Naive thymus-derived CD4-positive, alpha-beta T cell (primary cell): ENCODE measurements around the gene GMDS. TPM values are rescaled to one million over a fixed set of nuclear protein-coding genes. Genes with fewer than 3 reads are reported as not detected.

Source experiments
- ATAC-seq: fragments of 150-1000 bp; cut with Tn5 transposase; 2 replicates; pipeline ENCODE4 v1.10.0; 2021; ENCODE audit warnings: mild to moderate bottlenecking, moderate library complexity
- CTCF ChIA-PET: fragments of 350-600 bp; sonication (Branson Sonifier 250); formaldehyde crosslinking; loops from one replicate; lab custom pipeline; 2021; ENCODE audit warnings: antibody characterized with exemption; lab: Charles Lee
- POLR2A ChIA-PET: fragments of 350-600 bp; sonication (Branson Sonifier 250); formaldehyde crosslinking; loops from one replicate; lab custom pipeline; 2021; ENCODE audit warnings: antibody characterized with exemption, inconsistent platforms; lab: Charles Lee
- DNase-seq, 9 donors: peaks; one replicate each; pipeline versions ENCODE4 v3.0.0 to v3.0.0-alpha.2; 2020 to 2022; ENCODE audit warnings: mixed read lengths in 1 of 9
- H3K27ac ChIP-seq: one replicate; pipeline ENCODE4 v1.7.0; 2013; ENCODE audit warnings: mild to moderate bottlenecking, low read depth, low read length, moderate library complexity
- H3K27me3 ChIP-seq, 2 donors: one replicate each; pipeline ENCODE4 v1.7.0; 2013; ENCODE audit warnings: low read length in 2 of 2, mild to moderate bottlenecking in 2 of 2, moderate library complexity in 2 of 2; ENCODE audit not compliant: control insufficient read depth in 2 of 2, insufficient read depth in 2 of 2
- H3K36me3 ChIP-seq, 3 experiments: 1 replicate in 2 of 3; 2 replicates in 1 of 3; pipeline ENCODE4 v1.7.0; 2013; ENCODE audit warnings: low read length in 3 of 3, mild to moderate bottlenecking in 3 of 3, moderate library complexity in 1 of 3; ENCODE audit not compliant: insufficient read depth in 3 of 3, control insufficient read depth in 2 of 3
- H3K4me1 ChIP-seq, 2 donors: one replicate each; pipeline ENCODE4 v1.7.0; 2013; ENCODE audit warnings: low read length in 2 of 2, mild to moderate bottlenecking in 2 of 2, moderate library complexity in 1 of 2; ENCODE audit not compliant: control insufficient read depth in 2 of 2, insufficient read depth in 2 of 2
- H3K4me3 ChIP-seq: 2 replicates; pipeline ENCODE4 v1.7.0; 2013; ENCODE audit warnings: mild to moderate bottlenecking, low read length
- H3K9me3 ChIP-seq, 3 experiments: 1 replicate in 2 of 3; 2 replicates in 1 of 3; pipeline ENCODE4 v1.7.0; 2013; ENCODE audit warnings: low read length in 3 of 3; ENCODE audit not compliant: control insufficient read depth in 2 of 3
- H3K27ac Mint-ChIP-seq, 9 donors: one replicate each; pipeline ENCODE4 v1.8.0; 2020 to 2022; ENCODE audit warnings: mixed read lengths in 9 of 9, mild to moderate bottlenecking in 8 of 9, moderate library complexity in 5 of 9, inconsistent platforms in 2 of 9
- H3K27me3 Mint-ChIP-seq, 5 donors: one replicate each; pipeline ENCODE4 v1.8.0; 2021 to 2022; ENCODE audit warnings: mixed read lengths in 5 of 5, mild to moderate bottlenecking in 1 of 5
- H3K36me3 Mint-ChIP-seq, 5 donors: one replicate each; pipeline ENCODE4 v1.8.0; 2020 to 2022; ENCODE audit warnings: mixed read lengths in 5 of 5, mild to moderate bottlenecking in 3 of 5, inconsistent platforms in 1 of 5
- H3K4me1 Mint-ChIP-seq, 7 donors: one replicate each; pipeline ENCODE4 v1.8.0; 2020 to 2022; ENCODE audit warnings: mixed read lengths in 7 of 7, mild to moderate bottlenecking in 3 of 7, inconsistent platforms in 1 of 7
- H3K4me3 Mint-ChIP-seq, 10 donors: one replicate each; pipeline ENCODE4 v1.8.0; 2020 to 2022; ENCODE audit warnings: mild to moderate bottlenecking in 10 of 10, mixed read lengths in 10 of 10, moderate library complexity in 6 of 10, inconsistent platforms in 2 of 10
- H3K9me3 Mint-ChIP-seq, 11 donors: one replicate each; pipeline ENCODE4 v1.8.0; 2020 to 2022; ENCODE audit warnings: mixed read lengths in 11 of 11, mild to moderate bottlenecking in 4 of 11, inconsistent platforms in 1 of 11, moderate library complexity in 1 of 11
- intact Hi-C, 2 donors: fragments of 100-400 bp; cut with micrococcal nuclease; formaldehyde crosslinking; loops; one replicate each; pipeline ENCODE4 v1.15.1; 2023
- polyA plus RNA-seq, 2 donors: library from polyadenylated mRNA; unstranded; fragments of 300-500 nt; fragmentation: Illumina TruSeq; gene quantifications; one replicate each; pipeline ENCODE4 v1.2.3, GENCODE V29; 2021
- total RNA-seq, 6 experiments: library from RNA in 5 of 6; stranded (reverse) in 5 of 6; gene quantifications; 1 replicate in 5 of 6; 2 replicates in 1 of 6; pipeline ENCODE4 v1.2.3 and lab custom pipeline; 2021 to 2026

Gene GMDS
- total and polyA plus RNA-seq, 7 experiments from 2014 or later = 12.7 to 33.9 (median 18.3) TPM

GRCh38 chr6:1789092-1789491 lies 456.3 kb downstream of the GMDS start:
- Histone ChIP-seq H3K9me3 (no peaks in the 10 kb centered on the region), H3K36me3 (peaks cover 0 to 4% (median 0%) of the 10 kb centered on the region in 3 experiments), H3K4me1 (no peaks in the 10 kb centered on the region), H3K4me3 (no peak overlapping the region), H3K27ac (no peak overlapping the region), H3K27me3 (no peaks in the 10 kb centered on the region)
- ATAC-seq (no peak), DNase-seq (no peak)
- Mint-ChIP-seq H3K36me3 (peaks cover 0 to 20% (median 5%) of the 10 kb centered on the region in 5 donors), H3K4me1 (peaks cover 0 to 2% (median 0%) of the 10 kb centered on the region in 7 donors), H3K9me3 (no peaks in the 10 kb centered on the region), H3K27ac (peak overlapping the region in 1 of 9 donors; percentile 32), H3K4me3 (no peak overlapping the region), H3K27me3 (no peaks in the 10 kb centered on the region)
- intact Hi-C loops = no loop called here
- ChIA-PET POLR2A (no interaction called here), CTCF (no interaction called here)

- Histone ChIP-seq H3K27me3 (no peaks in the 10 kb centered on the region), H3K9me3 (no peaks in the 10 kb centered on the region), H3K4me3 (no peak overlapping the region), H3K36me3 (peaks cover 0 to 4% (median 0%) of the 10 kb centered on the region in 3 experiments), H3K4me1 (no peaks in the 10 kb centered on the region), H3K27ac (no peak overlapping the region)
- ATAC-seq = no peak
- intact Hi-C loops = no loop called here
- H3K27me3 Mint-ChIP-seq = no peaks in the 10 kb centered on the region
- H3K36me3 Mint-ChIP-seq = peaks cover 0 to 17% (median 2%) of the 10 kb centered on the region in 5 donors
- H3K27ac Mint-ChIP-seq = no peak overlapping the region
- H3K9me3 Mint-ChIP-seq = no peaks in the 10 kb centered on the region
- H3K4me1 Mint-ChIP-seq = peaks cover 0 to 2% (median 0%) of the 10 kb centered on the region in 7 donors
- ChIA-PET POLR2A (no interaction called here), CTCF (no interaction called here)
- no peak overlapping the region for H3K4me3 Mint-ChIP-seq
- no peak for DNase-seq
Observed at GRCh38 chr6:1787894-1788293, 457.5 kb downstream of the GMDS start.

- Mint-ChIP-seq H3K27me3 (no peaks in the 10 kb centered on the region), H3K27ac (no peak overlapping the region), H3K36me3 (peaks cover 0 to 11% (median 0%) of the 10 kb centered on the region in 5 donors), H3K4me1 (peaks cover 0 to 2% (median 0%) of the 10 kb centered on the region in 7 donors), H3K4me3 (no peak overlapping the region), H3K9me3 (no peaks in the 10 kb centered on the region)
- H3K27ac ChIP-seq = no peak overlapping the region
- intact Hi-C loops = no loop called here
- POLR2A ChIA-PET = no interaction called here
- DNase-seq = no peak
- CTCF ChIA-PET = no interaction called here
- H3K4me3 ChIP-seq = no peak overlapping the region
- peaks cover 0 to 4% (median 0%) of the 10 kb centered on the region in 3 experiments for H3K36me3 ChIP-seq
- ATAC-seq = no peak
- no peaks in the 10 kb centered on the region for H3K4me1 ChIP-seq
- no peaks in the 10 kb centered on the region for H3K9me3 ChIP-seq
- no peaks in the 10 kb centered on the region for H3K27me3 ChIP-seq
Observed at GRCh38 chr6:1786455-1787453, 458.7 kb downstream of the GMDS start.

GRCh38 chr6:1784422-1784884 lies 461.0 kb downstream of the GMDS start:
- Histone ChIP-seq H3K9me3 (no peaks in the 10 kb centered on the region), H3K4me1 (no peaks in the 10 kb centered on the region), H3K4me3 (no peak overlapping the region), H3K27ac (no peak overlapping the region), H3K36me3 (peaks cover 0 to 4% (median 0%) of the 10 kb centered on the region in 3 experiments), H3K27me3 (no peaks in the 10 kb centered on the region)
- no peak overlapping the region for H3K27ac Mint-ChIP-seq
- H3K4me3 Mint-ChIP-seq = no peak overlapping the region
- DNase-seq = no peak
- CTCF ChIA-PET = no interaction called here
- no peaks in the 10 kb centered on the region for H3K9me3 Mint-ChIP-seq
- peaks cover 0 to 15% (median 4%) of the 10 kb centered on the region in 5 donors for H3K36me3 Mint-ChIP-seq
- intact Hi-C loops = no loop called here
- no peak for ATAC-seq
- POLR2A ChIA-PET = no interaction called here
- no peaks in the 10 kb centered on the region for H3K4me1 Mint-ChIP-seq
- H3K27me3 Mint-ChIP-seq = no peaks in the 10 kb centered on the region

GRCh38 chr6:1781817-1782184 lies 463.6 kb downstream of the GMDS start:
- Histone ChIP-seq H3K27ac (no peak overlapping the region), H3K36me3 (peaks cover 0 to 4% (median 0%) of the 10 kb centered on the region in 3 experiments), H3K9me3 (no peaks in the 10 kb centered on the region), H3K4me1 (no peaks in the 10 kb centered on the region), H3K27me3 (no peaks in the 10 kb centered on the region), H3K4me3 (no peak overlapping the region)
- H3K4me3 Mint-ChIP-seq = no peak overlapping the region
- CTCF ChIA-PET = interaction anchor here (0.7 kb wide), 1 partner anchor 115 kb away, joined by 3 read pairs; no protein-coding TSS in a partner anchor
- POLR2A ChIA-PET = no interaction called here
- intact Hi-C loops = no loop called here
- no peak for ATAC-seq
- peaks cover 0 to 16% (median 5%) of the 10 kb centered on the region in 5 donors for H3K36me3 Mint-ChIP-seq
- peaks cover 0 to 5% (median 0%) of the 10 kb centered on the region in 7 donors for H3K4me1 Mint-ChIP-seq
- H3K27ac Mint-ChIP-seq = no peak overlapping the region
- no peak for DNase-seq
- no peaks in the 10 kb centered on the region for H3K27me3 Mint-ChIP-seq
- no peaks in the 10 kb centered on the region for H3K9me3 Mint-ChIP-seq

GRCh38 chr6:1781152-1781816 lies 464.1 kb downstream of the GMDS start:
- Mint-ChIP-seq H3K9me3 (no peaks in the 10 kb centered on the region), H3K4me3 (peak overlapping the region in 1 of 10 donors; percentile 2), H3K36me3 (peaks cover 0 to 18% (median 5%) of the 10 kb centered on the region in 5 donors), H3K27ac (no peak overlapping the region), H3K27me3 (no peaks in the 10 kb centered on the region), H3K4me1 (peaks cover 0 to 5% (median 0%) of the 10 kb centered on the region in 7 donors)
- no peaks in the 10 kb centered on the region for H3K9me3 ChIP-seq
- POLR2A ChIA-PET = interaction anchor here (1.2 kb wide), 1 partner anchor 9 kb away, joined by 3 read pairs; no protein-coding TSS in a partner anchor
- no peak overlapping the region for H3K4me3 ChIP-seq
- intact Hi-C loops = no loop called here
- no peak for DNase-seq
- ATAC-seq = no peak
- H3K27me3 ChIP-seq = no peaks in the 10 kb centered on the region
- H3K36me3 ChIP-seq = peaks cover 0 to 4% (median 0%) of the 10 kb centered on the region in 3 experiments
- CTCF ChIA-PET = interaction anchor here (0.7 kb wide), 1 partner anchor 114 kb away, joined by 3 read pairs; no protein-coding TSS in a partner anchor
- H3K4me1 ChIP-seq = no peaks in the 10 kb centered on the region
- no peak overlapping the region for H3K27ac ChIP-seq
